ENCODE data around the gene SSR1. TPM values are rescaled to one million over a fixed set of nuclear protein-coding genes. Genes with fewer than 3 reads are reported as not detected.

Gene SSR1
- total and polyA plus RNA-seq, 9 of the 15 experiments (the other 6 are each of a cell fraction or from before 2014, with no cell fraction given), result 87.7 to 220 (median 144) TPM

DNA sequence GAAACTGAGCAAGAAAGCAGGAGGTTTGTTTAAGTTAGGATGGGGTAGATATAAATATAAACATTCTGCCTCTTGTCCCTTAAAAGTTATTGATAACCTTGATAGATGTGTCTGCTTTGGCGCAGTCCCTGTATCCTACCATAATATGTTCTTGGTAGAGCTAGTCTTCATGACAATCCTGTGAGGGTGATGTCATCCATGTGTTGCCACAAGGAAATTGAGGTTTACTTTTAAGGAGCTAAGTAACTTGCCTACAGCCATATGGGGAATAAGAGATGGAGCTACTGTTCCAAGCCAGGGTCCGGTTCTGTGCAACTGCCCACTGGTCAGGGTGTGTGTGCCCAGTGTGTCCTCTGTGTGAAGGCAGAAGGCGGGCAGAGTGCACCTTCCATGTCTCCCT, 78.5 kb downstream of the SSR1 start:
- ChIA-PET POLR2A (interaction anchor here (0.7 to 1.4 kb wide), 7 partner anchors 9 to 424 kb away, joined by 3 to 7 read pairs (median 4); no protein-coding TSS in a partner anchor), CTCF (ENCODE audit: low intra/inter-chr PET ratio) (no interaction called here)
- Histone ChIP-seq H3K9me3 (replicated peaks; ENCODE audit: control insufficient read depth, insufficient read depth, low read depth, low read length) (no peaks in the 10 kb centered on the region), H2AFZ (ENCODE audit: low read depth, low read length) (no peak overlapping the region), H3K36me3 (ENCODE audit: control insufficient read depth, insufficient read depth, low read length) (peaks cover 85% of the 10 kb centered on the region), H3K9me1 (ENCODE audit: control insufficient read depth, insufficient read depth, low read length) (no peaks in the 10 kb centered on the region), H3K79me2 (ENCODE audit: control insufficient read depth, insufficient read depth, low read length) (peaks cover 58% of the 10 kb centered on the region), H3K27ac (ENCODE audit: extremely low read depth, low read depth, low read length) (no peak overlapping the region; the same call in 2 of the 3 replicates), H3K4me1 (replicated peaks in 1 of 2; ENCODE audit: control insufficient read depth in 2 of 2, insufficient read depth in 2 of 2, low read length in 2 of 2) (peaks cover 24 to 32% of the 10 kb centered on the region in 2 experiments), H3K4me3 (no peak overlapping the region), H3K27me3 (ENCODE audit: control insufficient read depth in 2 of 2, insufficient read depth in 2 of 2, low read length in 2 of 2) (no peaks in the 10 kb centered on the region), H3K4me2 (ENCODE audit: insufficient read depth, low read length) (no peak overlapping the region), H4K20me1 (replicated peaks; ENCODE audit: control insufficient read depth, insufficient read depth, low read length) (0 out of 2 replicates have a peak, but pooled peaks cover 5% of the 10 kb centered on the region), H3K9ac (ENCODE audit: insufficient read depth in 1 of 2, low read depth in 2 of 2, low read length in 2 of 2) (no peak overlapping the region)
- no TSS peak for BruUV-seq (replicated peaks)
- ATAC-seq (no peak), DNase-seq (ENCODE audit: extremely low read depth in 1 of 4, low spot score in 3 of 4) (no peak), FAIRE-seq (no peak)
- in situ Hi-C loops (cut with MboI), result loop anchor here (25.0 kb wide), 1 partner anchor 547 kb away; no protein-coding TSS in a partner anchor
- no peak for TF ChIP-seq ZNF311 (CRISPR knock-in tag; IDR thresholded peaks at IDR 0.05)
- TF ChIP-seq, protein P1, sequence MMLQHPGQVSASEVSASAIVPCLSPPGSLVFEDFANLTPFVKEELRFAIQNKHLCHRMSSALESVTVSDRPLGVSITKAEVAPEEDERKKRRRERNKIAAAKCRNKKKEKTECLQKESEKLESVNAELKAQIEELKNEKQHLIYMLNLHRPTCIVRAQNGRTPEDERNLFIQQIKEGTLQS (IDR thresholded peaks at IDR 0.05), result peak; percentile 73
- TF ChIP-seq, protein P1 (CRISPR knock-in tag; conservative IDR thresholded peaks at IDR 0.05), result no peak
- TF ChIP-seq ZNF316 (IDR thresholded peaks at IDR 0.05), result no peak
- TF ChIP-seq NCOA2 (IDR thresholded peaks at IDR 0.05; ENCODE audit: partially characterized antibody in 2 of 2), result no peak
- 98% methylated on average over 3 of the region's 3 CpGs for WGBS (ENCODE audit: insufficient coverage, low coverage, missing lambda C conversion rate)
- intact Hi-C loops (cut with micrococcal nuclease), result loop anchor here (10.0 kb wide), 1 partner anchor 220 kb away; no protein-coding TSS in a partner anchor
